Skeletal muscle cell (primary cell): ENCODE measurements around the gene LNPEP.

Experiments
- DNase-seq: peaks from one replicate; pipeline ENCODE4 v3.0.0-alpha.2; 2010; ENCODE audit warnings: low read depth
- H3K4me3 ChIP-seq: 2 replicates; pipeline ENCODE4 v1.5.1; 2011; ENCODE audit warnings: low read depth, mild to moderate bottlenecking, control low read depth, low read length, moderate library complexity

LNPEP gene

GRCh38 chr5:96935559-96936430, at the start of gene LNPEP:
Gene LNPEP, plus strand, starts transcription at chr5:96936080. Its CDS starts 76 bp downstream, at chr5:96936156.
- peak; percentile 96 for DNase-seq
- peak within 1 kb of the TSS; percentile 77 for H3K4me3 ChIP-seq

GRCh38 chr5:96893342-96893741, 42.5 kb upstream of the LNPEP start:
- DNase-seq = peak; percentile 67
- H3K4me3 ChIP-seq = no peak overlapping the region

GRCh38 chr5:96896276-96896675, 39.6 kb upstream of the LNPEP start:
- DNase-seq = no peak

GRCh38 chr5:96896806-96897205, 39.1 kb upstream of the LNPEP start:
- DNase-seq = no peak
- H3K4me3 ChIP-seq = no peak overlapping the region

More at GRCh38 chr5:96896276-96896675, 39.6 kb upstream of the LNPEP start:
- no peak overlapping the region for H3K4me3 ChIP-seq

- H3K4me3 ChIP-seq = no peak overlapping the region
- no peak for DNase-seq
These were observed 34.5 kb upstream of the LNPEP start for GRCh38 chr5:96901384-96901783.

GRCh38 chr5:96901841-96902240, 34.0 kb upstream of the LNPEP start:
- DNase-seq = no peak
- no peak overlapping the region for H3K4me3 ChIP-seq

GRCh38 chr5:96902876-96903275, 33.0 kb upstream of the LNPEP start:
- DNase-seq = no peak
- H3K4me3 ChIP-seq = no peak overlapping the region

GRCh38 chr5:96903300-96903699, 32.6 kb upstream of the LNPEP start:
- no peak for DNase-seq
- H3K4me3 ChIP-seq = no peak overlapping the region

- peak; percentile 39 for DNase-seq
- H3K4me3 ChIP-seq = no peak overlapping the region
These were observed 31.6 kb upstream of the LNPEP start for GRCh38 chr5:96904054-96904931.

- DNase-seq = no peak
- no peak overlapping the region for H3K4me3 ChIP-seq
These were observed 30.0 kb upstream of the LNPEP start for GRCh38 chr5:96905864-96906263.

GRCh38 chr5:96909003-96909402, 26.9 kb upstream of the LNPEP start:
- DNase-seq = no peak
- no peak overlapping the region for H3K4me3 ChIP-seq

- no peak overlapping the region for H3K4me3 ChIP-seq
- DNase-seq = no peak
These were observed 26.4 kb upstream of the LNPEP start for GRCh38 chr5:96909435-96909834.

GRCh38 chr5:96911139-96911538, 24.7 kb upstream of the LNPEP start:
- no peak for DNase-seq
- no peak overlapping the region for H3K4me3 ChIP-seq

- no peak overlapping the region for H3K4me3 ChIP-seq
- no peak for DNase-seq
These were observed 22.6 kb upstream of the LNPEP start for GRCh38 chr5:96913233-96913632.

- DNase-seq = no peak
- no peak overlapping the region for H3K4me3 ChIP-seq
These were observed 16.1 kb upstream of the LNPEP start for GRCh38 chr5:96919754-96920197.

GRCh38 chr5:96920744-96921355, 15.0 kb upstream of the LNPEP start:
- DNase-seq = no peak
- no peak overlapping the region for H3K4me3 ChIP-seq

- DNase-seq = no peak
- no peak overlapping the region for H3K4me3 ChIP-seq
These were observed 13.2 kb upstream of the LNPEP start for GRCh38 chr5:96922499-96923244.

- H3K4me3 ChIP-seq = no peak overlapping the region
- no peak for DNase-seq
These were observed 11.8 kb upstream of the LNPEP start for GRCh38 chr5:96924016-96924443.

- DNase-seq = no peak
These were observed 9.6 kb upstream of the LNPEP start for GRCh38 chr5:96926276-96926675.

More at GRCh38 chr5:96926276-96926675, 9.6 kb upstream of the LNPEP start:
- no peak overlapping the region for H3K4me3 ChIP-seq
